K562 (cell line): ENCODE measurements around the gene NPEPPS. TPM values are rescaled to one million over a fixed set of nuclear protein-coding genes. Genes with fewer than 3 reads are reported as not detected.

ENCODE experiments used
- CBX2 ChIP-seq: fragments of 200-600 bp; sonication (generic); IDR thresholded peaks from one replicate; pipeline ENCODE4 v1.6.1; 2012; ENCODE audit warnings: mild to moderate bottlenecking, low read length, inconsistent platforms; ENCODE audit not compliant: insufficient read depth, poor library complexity, severe bottlenecking
- CEBPZ ChIP-seq: fragments of 150-350 bp; IDR thresholded peaks from 2 replicates; pipeline ENCODE4 v1.6.1; 2014; ENCODE audit warnings: low read depth, mild to moderate bottlenecking, low read length, borderline replicate concordance
- E2F1 ChIP-seq: sonication (generic); formaldehyde crosslinking; IDR thresholded peaks from 2 replicates; pipeline ENCODE4 v1.8.1; 2023; ENCODE audit warnings: mild to moderate bottlenecking, missing genetic modification reagents, moderate library complexity
- ETS1 ChIP-seq: conservative IDR thresholded peaks from 2 replicates; pipeline ENCODE4 v1.6.1; 2011; ENCODE audit warnings: low read depth, mild to moderate bottlenecking, low read length; ENCODE audit not compliant: control insufficient read depth
- ETV6 ChIP-seq, 3 experiments: fragments of 150-350 bp in 1 of 3; sonication (generic) in 1 of 3; formaldehyde crosslinking in 1 of 3; IDR thresholded peaks; 2 replicates each; pipeline versions ENCODE4 v1.6.1 to v1.8.0; 2014 to 2022; ENCODE audit warnings: borderline replicate concordance in 2 of 3, low read depth in 2 of 3, antibody characterized with exemption in 1 of 3, low read length in 1 of 3, mild to moderate bottlenecking in 1 of 3, missing genetic modification reagents in 1 of 3
- HMBOX1 ChIP-seq: sonication (generic); IDR thresholded peaks from 2 replicates; pipeline ENCODE4 v1.6.1; 2016
- JUND ChIP-seq, 2 experiments: IDR thresholded peaks; 2 replicates in 1 of 2; 3 replicates in 1 of 2; pipeline ENCODE4 v1.6.1; 2011; ENCODE audit warnings: borderline replicate concordance in 2 of 2, low read depth in 2 of 2, low read length in 2 of 2, improper control_type of control experiment in 1 of 2, missing biosample characterization in 1 of 2, missing genetic modification characterization in 1 of 2, missing genetic modification reagents in 1 of 2
- NFE2L1 ChIP-seq: fragments of 450-650 bp; IDR thresholded peaks from 2 replicates; pipeline ENCODE4 v1.6.1; 2016; ENCODE audit warnings: missing genetic modification characterization, low read depth, mild to moderate bottlenecking, missing compliant biosample characterization, moderate library complexity, borderline replicate concordance
- POLR2B ChIP-seq: fragments of 450-650 bp; IDR thresholded peaks from 2 replicates; pipeline ENCODE4 v1.6.1; 2018; ENCODE audit warnings: low read depth; ENCODE audit not compliant: partially characterized antibody
- PTBP1 ChIP-seq: fragments of 200-400 bp; formaldehyde crosslinking; IDR thresholded peaks from 2 replicates; pipeline ENCODE4 v1.6.1; 2017; ENCODE audit warnings: low read depth, low read length
- PTTG1 ChIP-seq: fragments of 450-650 bp; IDR thresholded peaks from 2 replicates; pipeline ENCODE4 v1.6.1; 2016; ENCODE audit warnings: low read depth, mild to moderate bottlenecking, missing genetic modification characterization, missing compliant biosample characterization
- PYGO2 ChIP-seq: fragments of 450-650 bp; IDR thresholded peaks from 2 replicates; pipeline ENCODE4 v1.6.1; 2016; ENCODE audit warnings: mild to moderate bottlenecking, missing genetic modification characterization, moderate library complexity, missing compliant biosample characterization
- RBM15 ChIP-seq: fragments of 200-400 bp; formaldehyde crosslinking; IDR thresholded peaks from 2 replicates; pipeline ENCODE4 v1.6.1; 2018; ENCODE audit warnings: mild to moderate bottlenecking, low read length, moderate library complexity; ENCODE audit not compliant: insufficient read depth
- ZNF449 ChIP-seq: fragments of 250-450 bp; sonication (Bioruptor Pico); IDR thresholded peaks from 2 replicates; pipeline ENCODE4 v1.8.0; 2022; ENCODE audit warnings: moderate library complexity, mild to moderate bottlenecking, inconsistent platforms
- ZNF76 ChIP-seq: fragments of 250-450 bp; sonication (Bioruptor Pico); IDR thresholded peaks from 2 replicates; pipeline ENCODE4 v1.4.0; 2020; ENCODE audit warnings: mild to moderate bottlenecking, moderate library complexity, borderline replicate concordance
- polyA plus RNA-seq, 8 experiments: library from polyadenylated mRNA; depleted of rRNA in 4 of 8; stranded (reverse) in 5 of 8; unstranded in 3 of 8; fragments of >200 nt; fragmentation: Nextera tagmentation in 2 of 8; fragmentation: Illumina TruSeq in 1 of 8; extraction: Ambion mirVana in 2 of 8; extraction: Trizol in 1 of 8; gene quantifications; 2 replicates each; pipeline versions ENCODE4 v1.2.1 to v1.2.3, GENCODE V29; 2011 to 2014; ENCODE audit warnings: inconsistent platforms in 1 of 8, missing spikeins in 1 of 8
- total RNA-seq, 7 experiments: library from RNA; depleted of rRNA in 6 of 7; stranded (reverse); fragments of >200 nt in 6 of 7; fragmentation: Illumina TruSeq in 2 of 7; extraction: Trizol in 2 of 7; gene quantifications; 2 replicates each; pipeline versions ENCODE4 v1.2.1 to v1.2.3, GENCODE V29; 2011 to 2021; ENCODE audit warnings: low replicate concordance in 1 of 7

NPEPPS gene
- total and polyA plus RNA-seq, 9 of the 15 experiments (the other 6 are each of a cell fraction or from before 2014, with no cell fraction given), result 21.4 to 108 (median 46.0) TPM

DNA sequence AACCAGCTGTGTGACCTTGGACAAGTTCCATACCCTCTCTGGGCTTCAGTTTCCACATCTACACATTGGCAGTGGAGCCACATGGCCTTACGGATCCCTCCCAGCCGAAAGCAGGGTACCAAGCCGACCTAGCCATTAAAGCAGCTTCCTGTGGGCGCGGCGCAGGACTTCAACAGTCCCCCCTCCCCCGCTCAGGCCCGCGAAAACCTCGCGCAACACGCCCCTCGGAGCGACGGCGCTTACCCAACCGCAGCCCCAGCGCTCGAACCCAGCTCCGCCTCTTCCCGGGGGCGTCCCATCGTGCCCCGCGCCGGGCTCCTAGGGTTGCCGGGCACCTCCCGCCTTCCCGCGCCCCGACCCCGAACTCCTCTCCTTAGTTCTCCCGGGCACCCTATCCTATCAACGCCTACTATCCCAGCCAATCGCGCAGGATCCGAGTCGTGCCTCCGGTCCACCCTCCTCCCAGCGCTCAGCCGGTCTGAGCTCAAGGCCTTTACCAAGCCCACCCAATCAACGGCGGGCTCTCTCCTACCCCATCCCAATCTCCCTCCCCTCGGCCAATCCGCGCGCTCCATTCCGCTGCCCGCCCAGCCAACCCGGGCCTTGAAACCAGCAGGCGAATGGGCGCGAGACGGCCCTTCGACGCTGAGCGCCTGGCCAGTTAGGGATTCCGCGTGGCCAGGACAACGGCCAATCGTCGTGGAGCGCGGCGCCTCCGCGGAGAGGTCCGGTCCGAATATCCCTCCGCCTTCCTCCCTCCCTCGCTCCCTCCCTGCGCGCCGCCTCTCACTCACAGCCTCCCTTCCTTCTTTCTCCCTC lies 118.5 kb downstream of the NPEPPS start, which contains the start of gene KPNB1 (continued):
- peak; percentile 91 for TF ChIP-seq E2F1 (CRISPR knock-in tag)
- TF ChIP-seq ZNF449 (CRISPR knock-in tag), result peak; percentile 72; the same call in 1 of the 2 replicates
- TF ChIP-seq HMBOX1, result no peak
- no peak for TF ChIP-seq RBM15
- no peak for TF ChIP-seq PTTG1
- 0 out of 2 replicates have a peak, but pooled peaks have one; percentile 51 for TF ChIP-seq PYGO2
- TF ChIP-seq POLR2B, result peak; percentile 76
- peak; percentile 72; the same call in 1 of the 2 replicates for TF ChIP-seq CEBPZ
- peak; percentile 64 for TF ChIP-seq JUND (IDR thresholded peaks at IDR 0.05; ENCODE audit: borderline replicate concordance, low read depth, low read length)
- TF ChIP-seq JUND (tag; IDR thresholded peaks at IDR 0.05; ENCODE audit: borderline replicate concordance, low read depth, low read length), result peak; percentile 50; the same call in 1 of the 3 replicates
- peak; percentile 43; the same call in 1 of the 2 replicates for TF ChIP-seq ETS1
- TF ChIP-seq ZNF76, result no peak; the same call in 1 of the 2 replicates
- TF ChIP-seq ETV6 (IDR thresholded peaks at IDR 0.05; ENCODE audit: borderline replicate concordance in 1 of 2, low read depth in 2 of 2, low read length in 1 of 2), result no peak
- TF ChIP-seq ETV6 (CRISPR knock-in tag; IDR thresholded peaks at IDR 0.05; ENCODE audit: borderline replicate concordance), result peak; percentile 86
- peak; percentile 64; the same call in 1 of the 2 replicates for TF ChIP-seq PTBP1
- TF ChIP-seq NFE2L1, result no peak
- no peak for TF ChIP-seq CBX2
